Transverse colon (tissue), 4 donors: ENCODE results near the gene TNNC2.

Experiments
- CTCF ChIP-seq, 5 experiments: fragments of 200-600 bp in 3 of 5; fragments of 450-650 bp in 2 of 5; sonication (generic) in 3 of 5; IDR thresholded peaks; 1 replicate in 2 of 5; 2 replicates in 3 of 5; pipeline ENCODE4 v1.5.1; 2016 to 2017; ENCODE audit warnings: antibody characterized with exemption in 5 of 5, inconsistent platforms in 3 of 5, mild to moderate bottlenecking in 2 of 5, moderate library complexity in 1 of 5
- POLR2A ChIP-seq: fragments of 450-650 bp; IDR thresholded peaks from one replicate; pipeline ENCODE4 v1.6.1; 2016; ENCODE audit warnings: antibody characterized with exemption, mild to moderate bottlenecking, moderate library complexity
- POLR2AphosphoS5 ChIP-seq, 3 donors: sonication (generic); formaldehyde crosslinking; IDR thresholded peaks; one replicate each; pipeline ENCODE4 v1.6.1; 2016; ENCODE audit warnings: antibody characterized with exemption in 3 of 3

- no peak for TF ChIP-seq POLR2A
- no peak for TF ChIP-seq CTCF (IDR thresholded peaks at IDR 0.05)
- no peak for TF ChIP-seq POLR2AphosphoS5 (IDR thresholded peaks at IDR 0.05)
Observed at GRCh38 chr20:45857882-45858216, 30.7 kb upstream of the TNNC2 start.
